Stimulated activated CD4-positive, alpha-beta T cell treated with anti-CD3 and anti-CD28 coated beads, Interleukin-1b, Interleukin-23, amount 100 ng/mL, for 1 hour (primary cell): ENCODE data around the gene PRKCB.

Experiments used
- DNase-seq, 2 donors: peaks; one replicate each; pipeline ENCODE4 v3.0.0-alpha.2; 2020; ENCODE audit warnings: low read depth in 2 of 2

Gene PRKCB

DNA sequence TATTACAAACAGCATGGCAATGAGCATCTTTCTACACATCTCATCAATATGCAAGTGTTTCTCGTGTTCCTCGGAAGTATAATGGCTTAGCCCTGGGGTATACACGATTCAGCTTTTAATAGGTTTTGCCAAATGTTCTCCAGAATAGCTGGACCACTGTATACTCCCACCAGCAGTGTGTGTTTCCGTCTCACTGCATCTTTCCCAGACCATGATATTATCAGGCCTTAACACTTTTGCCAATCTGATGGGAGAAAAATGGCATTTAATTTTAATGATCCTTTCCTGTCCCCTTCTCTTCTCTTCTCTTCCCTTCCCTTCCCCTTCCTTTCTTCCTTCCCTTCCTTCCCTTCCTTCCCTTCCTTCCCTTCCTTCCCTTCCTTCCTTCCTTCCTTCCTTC is 30.8 kb downstream of the PRKCB start:
- no peak for DNase-seq

GRCh38 chr16:23867566-23867965 is 31.8 kb downstream of the PRKCB start:
- no peak for DNase-seq

DNA sequence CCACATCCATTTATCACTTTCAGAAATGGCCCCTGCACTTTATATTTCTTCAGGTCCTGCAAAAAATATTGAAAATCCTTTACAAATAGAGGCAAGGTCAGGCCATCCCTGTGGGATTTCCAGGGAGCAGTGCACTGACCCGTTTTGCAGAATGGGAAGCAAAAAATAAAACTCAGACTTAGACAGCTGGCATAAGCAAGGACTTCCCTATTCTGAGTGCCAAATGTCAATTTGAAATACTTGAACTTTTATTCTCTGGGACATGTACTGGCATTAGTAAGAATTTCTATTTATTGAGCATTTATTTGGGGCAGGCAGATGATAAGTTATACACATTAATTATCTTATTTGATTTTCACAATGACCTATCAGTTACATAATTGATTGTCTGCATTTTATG is 32.4 kb downstream of the PRKCB start:
- no peak for DNase-seq

GRCh38 chr16:23869052-23869451 is 33.3 kb downstream of the PRKCB start:
- no peak for DNase-seq

DNA sequence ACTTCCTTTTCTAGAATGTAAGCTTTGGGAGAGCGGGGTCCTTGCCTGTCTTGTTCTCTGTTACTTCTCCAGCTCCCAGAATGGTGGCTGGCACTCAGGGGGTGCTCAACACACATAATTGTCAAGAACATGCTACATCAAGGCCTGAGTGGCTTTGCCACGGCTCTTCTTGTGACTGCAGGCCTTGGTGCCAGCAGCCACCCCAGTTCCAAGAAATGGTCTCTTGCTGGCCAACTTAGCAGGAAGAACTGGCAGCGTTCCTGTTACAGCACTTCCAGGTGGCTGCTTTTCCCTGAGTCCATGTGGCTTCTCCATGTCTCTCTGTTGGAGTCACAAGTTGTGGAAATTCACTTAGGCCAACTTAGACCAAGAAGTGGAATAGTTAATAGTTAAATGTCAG is 36.1 kb downstream of the PRKCB start:
- no peak for DNase-seq

GRCh38 chr16:23874613-23875294 is 39.0 kb downstream of the PRKCB start:
- no peak for DNase-seq

GRCh38 chr16:23876256-23876896 is 40.6 kb downstream of the PRKCB start:
- DNase-seq = no peak

- no peak for DNase-seq
Measured at GRCh38 chr16:23877107-23878070, 41.6 kb downstream of the PRKCB start.

DNA sequence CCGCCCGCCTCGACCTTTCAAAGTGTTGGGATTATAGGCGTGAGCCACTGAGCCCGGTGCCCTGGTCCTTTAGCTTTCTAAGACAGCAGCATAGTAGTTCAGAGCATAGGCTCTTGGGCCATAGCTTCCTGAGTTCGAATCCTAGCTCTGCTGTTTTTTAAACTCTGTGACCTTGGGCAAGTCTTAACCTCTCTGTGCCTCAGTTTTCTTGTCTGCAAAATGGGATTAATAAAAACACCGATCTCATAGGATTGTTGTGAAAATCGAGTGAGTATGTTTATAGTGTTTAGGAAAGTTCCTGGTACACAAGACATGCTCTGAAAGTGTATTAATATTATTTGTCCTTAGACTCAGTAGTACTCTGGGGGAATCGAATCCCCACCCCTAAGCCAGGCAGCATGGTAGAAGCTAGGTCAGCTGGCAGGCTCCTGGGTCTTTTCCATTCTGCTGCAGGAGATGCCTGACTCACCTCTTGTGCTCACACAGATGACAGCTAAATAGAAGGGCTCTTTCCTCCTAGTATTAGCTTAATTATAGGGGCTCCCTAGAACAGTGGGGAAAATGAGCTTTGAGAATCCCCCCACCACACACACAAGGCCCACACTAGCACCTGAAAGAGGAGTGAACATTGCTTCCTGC is 44.1 kb downstream of the PRKCB start:
- DNase-seq = no peak

- DNase-seq = no peak
Measured at GRCh38 chr16:23889189-23889588, 53.4 kb downstream of the PRKCB start.

DNA sequence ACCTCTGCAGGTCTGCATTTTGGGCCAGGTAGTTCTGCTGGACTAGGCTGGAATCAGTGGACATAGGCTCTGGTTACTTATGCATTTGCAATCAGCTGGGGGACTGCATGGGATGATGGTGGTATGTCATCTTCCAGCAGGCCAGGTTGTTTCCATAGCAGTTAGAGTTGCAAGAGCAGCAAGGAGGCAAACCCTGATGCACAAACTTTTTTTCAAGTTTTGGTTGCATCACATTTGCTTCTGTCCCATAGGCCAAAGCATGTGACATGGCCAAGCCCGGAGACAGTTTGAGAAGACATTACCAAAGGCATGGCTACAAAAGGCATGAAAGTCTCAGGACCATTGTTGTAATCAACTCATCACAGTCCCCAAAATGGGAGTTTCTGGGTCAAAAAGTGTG is 58.2 kb downstream of the PRKCB start:
- no peak for DNase-seq

DNA sequence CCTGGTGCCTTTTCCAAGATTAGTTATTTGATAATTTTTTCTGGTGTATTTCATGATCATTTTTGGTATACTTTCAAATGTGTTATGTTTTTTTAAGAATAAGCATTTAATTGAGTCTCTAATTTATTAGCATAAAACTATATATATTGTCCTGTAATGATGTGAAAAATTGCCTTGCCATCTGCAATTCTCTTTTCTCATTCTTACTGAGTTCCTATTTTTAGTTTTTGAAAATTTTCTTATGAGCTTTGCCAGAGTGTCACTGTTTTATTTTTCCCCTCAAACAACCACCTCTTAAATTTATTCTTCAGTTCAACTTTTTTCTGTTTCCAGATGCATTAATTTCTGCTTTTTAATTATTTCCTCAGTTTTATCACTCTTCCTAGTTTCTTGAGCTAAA is 59.3 kb downstream of the PRKCB start:
- no peak for DNase-seq

DNA sequence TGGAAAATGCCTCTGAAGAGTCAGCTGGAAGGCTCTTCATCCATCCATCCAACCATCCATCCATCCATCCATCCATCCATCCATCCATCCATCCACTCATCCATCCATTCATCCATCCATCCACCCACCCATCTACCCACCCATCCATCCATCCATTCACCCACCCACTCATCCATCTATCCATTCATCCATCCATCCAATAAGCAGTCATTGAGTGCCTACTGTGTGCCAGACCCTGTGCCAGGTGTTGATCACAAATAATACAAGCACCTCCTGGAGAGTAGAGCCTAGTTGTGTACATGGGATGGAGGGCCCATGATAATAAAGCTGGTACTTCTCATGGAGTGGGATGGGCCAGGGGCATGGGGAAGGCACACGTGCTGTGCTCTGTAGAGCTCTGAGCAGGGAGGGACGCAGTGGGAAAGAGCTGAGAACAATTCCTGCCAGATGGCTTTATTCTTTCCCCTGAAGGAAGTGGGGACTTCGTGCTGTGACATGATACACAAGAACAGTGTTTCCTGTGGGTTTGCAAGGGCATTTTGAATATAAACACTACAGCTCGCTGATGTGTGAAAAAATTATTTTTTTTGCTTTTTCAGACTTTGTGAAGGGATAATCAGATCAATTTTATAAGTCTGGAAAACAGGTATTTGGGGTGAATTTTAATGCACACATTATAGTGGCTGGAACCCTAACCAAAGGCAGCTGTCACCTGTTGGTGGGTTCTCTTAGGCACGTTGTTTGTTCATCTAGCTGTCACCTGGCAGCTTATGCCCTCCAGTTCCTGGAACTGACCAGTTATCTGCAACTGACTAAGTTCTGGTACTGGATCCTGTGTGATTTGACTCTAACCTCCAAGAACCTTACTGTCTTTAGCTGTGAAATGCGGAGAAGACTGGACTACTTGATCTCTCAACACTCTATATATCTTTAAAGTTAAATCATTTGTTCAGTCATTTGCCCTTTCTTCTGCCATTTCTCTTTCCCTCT is 61.3 kb downstream of the PRKCB start:
- DNase-seq = no peak

GRCh38 chr16:23898682-23899430 is 63.1 kb downstream of the PRKCB start:
- no peak for DNase-seq

DNA sequence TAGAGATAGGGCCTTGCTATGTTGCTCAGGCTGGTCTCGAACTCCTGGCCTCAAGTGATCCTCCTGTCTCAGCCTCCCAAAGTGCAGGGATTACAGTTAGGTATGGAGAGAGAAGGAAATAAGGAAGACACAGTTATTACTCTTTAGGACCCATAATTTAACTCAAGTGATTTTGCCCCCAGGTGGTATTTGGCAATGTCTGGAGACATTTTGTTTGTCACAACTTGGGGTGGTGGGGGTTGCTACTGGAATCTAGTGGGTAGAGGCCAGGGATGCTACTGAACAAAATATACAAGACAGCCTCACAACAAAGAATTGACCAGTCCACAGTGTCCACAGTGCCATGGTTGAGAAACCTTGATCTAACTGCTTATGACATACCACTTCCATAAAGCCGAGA is 64.1 kb downstream of the PRKCB start:
- no peak for DNase-seq

GRCh38 chr16:23900480-23901177 is 64.8 kb downstream of the PRKCB start:
- no peak for DNase-seq

DNA sequence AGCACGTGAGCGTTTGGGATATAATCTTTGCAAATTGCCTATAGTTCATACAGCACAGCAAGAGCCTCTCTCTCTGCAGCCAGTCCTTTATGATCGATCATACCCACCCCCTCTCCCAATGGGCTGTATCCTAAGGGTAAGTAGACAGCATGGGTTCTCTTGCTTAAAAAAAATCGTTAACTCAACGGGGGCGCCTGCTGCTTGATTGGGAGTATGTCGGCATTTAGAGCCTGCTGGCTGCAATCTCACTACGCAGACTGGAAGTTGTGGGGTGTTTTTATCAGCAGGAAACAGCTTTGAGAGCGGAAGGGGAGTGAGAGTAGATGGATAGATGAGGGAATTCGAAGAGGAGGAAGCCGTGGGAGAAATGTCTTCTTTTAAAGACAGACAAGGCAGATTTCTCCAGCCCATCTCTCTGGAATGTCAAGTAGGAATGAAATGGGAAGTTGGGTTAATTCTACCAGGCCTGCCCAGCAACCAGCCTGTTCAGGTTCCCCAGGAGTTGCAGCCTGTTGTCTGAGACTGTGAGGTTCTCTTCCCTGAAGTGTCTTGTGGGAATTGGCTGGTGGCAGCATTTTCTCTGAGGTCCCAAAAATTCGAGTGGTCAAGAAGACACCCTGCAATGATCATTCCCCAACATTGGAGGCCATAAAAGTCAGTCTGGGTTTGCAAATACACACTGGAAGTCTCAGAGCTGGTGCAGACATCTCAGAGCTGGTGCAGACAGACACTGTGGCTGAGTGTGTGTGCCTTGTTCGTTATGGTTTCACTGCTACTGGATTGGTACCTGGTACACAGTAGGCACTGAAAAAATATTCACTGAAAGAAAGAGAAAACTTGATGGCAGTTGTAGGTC is 65.6 kb downstream of the PRKCB start:
- DNase-seq = no peak

- no peak for DNase-seq
Measured at GRCh38 chr16:23902034-23902747, 66.4 kb downstream of the PRKCB start.
